ENCODE results near the gene U2AF1.
"Not testable (repeated sequence)": the region's sequence is repeated elsewhere in the genome, so short reads cannot be mapped to it uniquely, and the experiment has no call there.

DNA sequence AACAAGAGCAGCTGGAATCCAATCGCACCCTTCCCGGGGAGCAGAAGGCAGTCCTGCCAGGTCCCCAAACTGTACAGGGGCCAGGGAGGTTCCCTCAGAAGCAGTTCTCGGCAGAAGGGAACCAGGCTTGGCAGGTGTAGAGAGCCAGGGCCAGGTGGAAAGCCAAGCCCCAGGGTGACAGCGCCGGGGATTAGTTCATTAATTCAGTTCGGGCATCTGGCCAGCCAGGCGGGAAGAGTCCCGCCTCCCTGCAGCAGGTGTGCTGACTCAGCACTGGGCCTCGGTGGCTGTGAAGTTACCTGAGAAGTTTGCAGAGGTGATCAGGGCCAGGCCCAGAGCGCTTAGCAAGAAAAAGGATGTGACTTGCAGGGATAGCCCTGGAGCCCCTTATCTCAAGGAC is 37.7 kb downstream of the U2AF1 start:
- TF ChIP-seq, protein P1, sequence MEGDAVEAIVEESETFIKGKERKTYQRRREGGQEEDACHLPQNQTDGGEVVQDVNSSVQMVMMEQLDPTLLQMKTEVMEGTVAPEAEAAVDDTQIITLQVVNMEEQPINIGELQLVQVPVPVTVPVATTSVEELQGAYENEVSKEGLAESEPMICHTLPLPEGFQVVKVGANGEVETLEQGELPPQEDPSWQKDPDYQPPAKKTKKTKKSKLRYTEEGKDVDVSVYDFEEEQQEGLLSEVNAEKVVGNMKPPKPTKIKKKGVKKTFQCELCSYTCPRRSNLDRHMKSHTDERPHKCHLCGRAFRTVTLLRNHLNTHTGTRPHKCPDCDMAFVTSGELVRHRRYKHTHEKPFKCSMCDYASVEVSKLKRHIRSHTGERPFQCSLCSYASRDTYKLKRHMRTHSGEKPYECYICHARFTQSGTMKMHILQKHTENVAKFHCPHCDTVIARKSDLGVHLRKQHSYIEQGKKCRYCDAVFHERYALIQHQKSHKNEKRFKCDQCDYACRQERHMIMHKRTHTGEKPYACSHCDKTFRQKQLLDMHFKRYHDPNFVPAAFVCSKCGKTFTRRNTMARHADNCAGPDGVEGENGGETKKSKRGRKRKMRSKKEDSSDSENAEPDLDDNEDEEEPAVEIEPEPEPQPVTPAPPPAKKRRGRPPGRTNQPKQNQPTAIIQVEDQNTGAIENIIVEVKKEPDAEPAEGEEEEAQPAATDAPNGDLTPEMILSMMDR (IDR thresholded peaks at IDR 0.05; ENCODE audit: low read length): not testable (repeated sequence)
- not testable (repeated sequence) for TF ChIP-seq EZH2phosphoT487 (IDR thresholded peaks at IDR 0.05; ENCODE audit: low read length)
